HG03439 (cell line): ENCODE results near the gene MFGE8.

Source experiments
- ATAC-seq: cut with Tn5 transposase; IDR thresholded peaks from one replicate; pipeline ENCODE4 v1.9.1; 2021; ENCODE audit warnings: mild to moderate bottlenecking, moderate library complexity; ENCODE audit not compliant: unreplicated experiment

MFGE8 gene

GRCh38 chr15:88920186-88920891 is 7.2 kb upstream of the MFGE8 start:
- no peak for ATAC-seq

- ATAC-seq = no peak
These were observed 5.6 kb upstream of the MFGE8 start for GRCh38 chr15:88918738-88919137.

- ATAC-seq = no peak
These were observed 4.6 kb upstream of the MFGE8 start for GRCh38 chr15:88917760-88918159.

- no peak for ATAC-seq
These were observed 2.2 kb upstream of the MFGE8 start for GRCh38 chr15:88915354-88915753.

GRCh38 chr15:88913850-88914169 is 631 bp upstream of the MFGE8 start:
- no peak for ATAC-seq

- ATAC-seq = no peak
These were observed 668 bp downstream of the MFGE8 start for GRCh38 chr15:88912500-88912921.

GRCh38 chr15:88911766-88912118 is 1.4 kb downstream of the MFGE8 start:
- no peak for ATAC-seq

- no peak for ATAC-seq
These were observed 3.0 kb downstream of the MFGE8 start for GRCh38 chr15:88909956-88910831.

GRCh38 chr15:88908697-88909621 is 4.2 kb downstream of the MFGE8 start:
- ATAC-seq = no peak

- ATAC-seq = no peak
These were observed 5.1 kb downstream of the MFGE8 start for GRCh38 chr15:88908123-88908522.

- no peak for ATAC-seq
These were observed 6.1 kb downstream of the MFGE8 start for GRCh38 chr15:88907111-88907510.

GRCh38 chr15:88906551-88906950 is 6.6 kb downstream of the MFGE8 start:
- ATAC-seq = no peak

GRCh38 chr15:88906130-88906529 is 7.0 kb downstream of the MFGE8 start:
- no peak for ATAC-seq

- no peak for ATAC-seq
These were observed 7.6 kb downstream of the MFGE8 start for GRCh38 chr15:88905576-88905975.

GRCh38 chr15:88904624-88905327 is 8.4 kb downstream of the MFGE8 start:
- peak; percentile 69 for ATAC-seq

GRCh38 chr15:88904257-88904623 is 8.9 kb downstream of the MFGE8 start:
- ATAC-seq = no peak

GRCh38 chr15:88902846-88903245 is 10.3 kb downstream of the MFGE8 start:
- no peak for ATAC-seq

GRCh38 chr15:88902221-88902835 is 10.9 kb downstream of the MFGE8 start:
- no peak for ATAC-seq

GRCh38 chr15:88901508-88902220 is 11.5 kb downstream of the MFGE8 start:
- ATAC-seq = no peak

GRCh38 chr15:88900982-88901418 is 12.2 kb downstream of the MFGE8 start:
- no peak for ATAC-seq
